DOHH2 (cell line): ENCODE data around the gene MGMT.

ENCODE experiments used
- H3F3A ChIP-seq: fragments of 200-600 bp; sonication (generic), shearing (Covaris generic); 2 replicates; pipeline ENCODE4 v1.6.0; 2016; ENCODE audit warnings: antibody characterized with exemption, mild to moderate bottlenecking; ENCODE audit not compliant: control insufficient read depth, insufficient read depth
- H3K27ac ChIP-seq: fragments of 200-600 bp; sonication (generic); 2 replicates; pipeline ENCODE4 v1.5.1; 2014; ENCODE audit warnings: low read depth, mild to moderate bottlenecking, low read length, moderate library complexity
- H3K27me3 ChIP-seq: fragments of 200-600 bp; sonication (generic); 2 replicates; pipeline ENCODE4 v1.6.1; 2014; ENCODE audit warnings: mild to moderate bottlenecking, low read length, mixed read lengths; ENCODE audit not compliant: control insufficient read depth
- H3K36me3 ChIP-seq: fragments of 200-600 bp; sonication (generic); 2 replicates; pipeline ENCODE4 v1.6.1; 2014; ENCODE audit warnings: mild to moderate bottlenecking, low read length, moderate library complexity, mixed read lengths; ENCODE audit not compliant: control insufficient read depth
- H3K4me1 ChIP-seq: fragments of 200-600 bp; sonication (generic); 2 replicates; pipeline ENCODE4 v1.6.1; 2014; ENCODE audit warnings: mild to moderate bottlenecking, low read length, mixed read lengths; ENCODE audit not compliant: control insufficient read depth
- H3K4me2 ChIP-seq: fragments of 200-600 bp; sonication (generic); 2 replicates; pipeline ENCODE4 v1.6.0; 2014; ENCODE audit warnings: mild to moderate bottlenecking, low read length, moderate library complexity
- H3K4me3 ChIP-seq: fragments of 200-600 bp; sonication (generic); 2 replicates; pipeline ENCODE4 v1.5.1; 2014; ENCODE audit warnings: mild to moderate bottlenecking, low read length, mixed read lengths
- H3K79me2 ChIP-seq: fragments of 200-600 bp; sonication (generic); 2 replicates; pipeline ENCODE4 v1.6.1; 2014; ENCODE audit warnings: mild to moderate bottlenecking, low read length, mixed read lengths; ENCODE audit not compliant: control insufficient read depth
- H3K9me2 ChIP-seq: fragments of 200-600 bp; sonication (generic); replicated peaks from 2 replicates; pipeline ENCODE4 v1.6.1; 2014; ENCODE audit warnings: mild to moderate bottlenecking, low read length, mixed read lengths; ENCODE audit not compliant: control insufficient read depth
- H3K9me3 ChIP-seq: fragments of 200-600 bp; sonication (generic); 2 replicates; pipeline ENCODE4 v1.6.1; 2014; ENCODE audit warnings: antibody characterized with exemption, low read length, mixed read lengths; ENCODE audit not compliant: control insufficient read depth, insufficient read depth
- H4K20me1 ChIP-seq: fragments of 200-600 bp; sonication (generic); 2 replicates; pipeline ENCODE4 v1.6.0; 2014; ENCODE audit warnings: low read depth, mild to moderate bottlenecking, antibody characterized with exemption, low read length, moderate library complexity; ENCODE audit not compliant: control insufficient read depth, insufficient read depth
- CTCF ChIP-seq: fragments of 200-600 bp; sonication (generic); IDR thresholded peaks from one replicate; pipeline ENCODE4 v1.5.1; 2014; ENCODE audit warnings: antibody characterized with exemption, mild to moderate bottlenecking, low read depth, low read length; ENCODE audit not compliant: poor library complexity, severe bottlenecking
- EZH2phosphoT487 ChIP-seq: fragments of 200-600 bp; sonication (generic); IDR thresholded peaks from 2 replicates; pipeline ENCODE4 v1.6.1; 2017; ENCODE audit warnings: borderline replicate concordance, mild to moderate bottlenecking, antibody characterized with exemption, low read length, moderate library complexity, mixed read lengths

Gene MGMT

GRCh38 chr10:129631870-129632623 lies 165.0 kb downstream of the MGMT start:
- no peaks in the 10 kb centered on the region for H3K9me2 ChIP-seq
- H3K4me3 ChIP-seq: no peak overlapping the region
- no peaks in the 10 kb centered on the region for H3K79me2 ChIP-seq
- no peaks in the 10 kb centered on the region for H4K20me1 ChIP-seq
- no peak overlapping the region for H3K27ac ChIP-seq
- no peak overlapping the region for H3K4me2 ChIP-seq
- H3F3A ChIP-seq: no peaks in the 10 kb centered on the region
- no peaks in the 10 kb centered on the region for H3K4me1 ChIP-seq
- no peaks in the 10 kb centered on the region for H3K36me3 ChIP-seq
- 0 out of 2 replicates have a peak, but pooled peaks cover 5% of the 10 kb centered on the region for H3K9me3 ChIP-seq
- H3K27me3 ChIP-seq: no peaks in the 10 kb centered on the region
- no peak for TF ChIP-seq CTCF
- TF ChIP-seq EZH2phosphoT487: no peak

- no peaks in the 10 kb centered on the region for H3K27me3 ChIP-seq
- H3K9me3 ChIP-seq: 0 out of 2 replicates have a peak, but pooled peaks cover 5% of the 10 kb centered on the region
- H3K4me1 ChIP-seq: no peaks in the 10 kb centered on the region
- no peaks in the 10 kb centered on the region for H3K9me2 ChIP-seq
- H3K4me3 ChIP-seq: no peak overlapping the region
- no peaks in the 10 kb centered on the region for H3K36me3 ChIP-seq
- no peaks in the 10 kb centered on the region for H3F3A ChIP-seq
- no peaks in the 10 kb centered on the region for H3K79me2 ChIP-seq
- no peak for TF ChIP-seq CTCF
- TF ChIP-seq EZH2phosphoT487: no peak
- no peaks in the 10 kb centered on the region for H4K20me1 ChIP-seq
- H3K4me2 ChIP-seq: no peak overlapping the region
- H3K27ac ChIP-seq: no peak overlapping the region
Observed at GRCh38 chr10:129637010-129637409, 170.0 kb downstream of the MGMT start.

GRCh38 chr10:129637846-129638245 lies 170.8 kb downstream of the MGMT start:
- H3K9me2 ChIP-seq: no peaks in the 10 kb centered on the region
- H3K4me1 ChIP-seq: no peaks in the 10 kb centered on the region
- H3K4me2 ChIP-seq: no peak overlapping the region
- H3F3A ChIP-seq: no peaks in the 10 kb centered on the region
- no peaks in the 10 kb centered on the region for H3K27me3 ChIP-seq
- H3K79me2 ChIP-seq: no peaks in the 10 kb centered on the region
- H4K20me1 ChIP-seq: no peaks in the 10 kb centered on the region
- H3K4me3 ChIP-seq: no peak overlapping the region
- no peaks in the 10 kb centered on the region for H3K36me3 ChIP-seq
- no peak overlapping the region for H3K27ac ChIP-seq
- H3K9me3 ChIP-seq: 0 out of 2 replicates have a peak, but pooled peaks cover 5% of the 10 kb centered on the region
- TF ChIP-seq CTCF (no peak), EZH2phosphoT487 (no peak)
